Mucosa of descending colon (tissue), 3 donors: ENCODE measurements around the gene AGR2. TPM values are rescaled to one million over a fixed set of nuclear protein-coding genes. Genes with fewer than 3 reads are reported as not detected.

Source experiments
- ATAC-seq: fragments of 200-7000 bp; cut with Tn5 transposase; one replicate; pipeline ENCODE4 v1.9.1; 2020; ENCODE audit warnings: mild to moderate bottlenecking, moderate library complexity
- DNase-seq, 3 donors: peaks; one replicate each; pipeline ENCODE4 v3.0.0-alpha.2; 2020
- H3K36me3 ChIP-seq: fragments of 200-600 bp; one replicate; pipeline ENCODE4 v1.8.0; 2021; ENCODE audit warnings: low read depth, mild to moderate bottlenecking
- H3K4me1 ChIP-seq: fragments of 200-600 bp; one replicate; pipeline ENCODE4 v1.8.0; 2021; ENCODE audit warnings: low read depth, mild to moderate bottlenecking
- H3K4me3 ChIP-seq: fragments of 200-600 bp; one replicate; pipeline ENCODE4 v1.8.0; 2021; ENCODE audit warnings: mild to moderate bottlenecking
- H3K9me3 ChIP-seq: fragments of 200-600 bp; one replicate; pipeline ENCODE4 v1.8.0; 2021; ENCODE audit warnings: mild to moderate bottlenecking
- CTCF ChIP-seq: fragments of 200-600 bp; IDR thresholded peaks from one replicate; pipeline ENCODE4 v1.8.0; 2022; ENCODE audit warnings: antibody characterized with exemption, mild to moderate bottlenecking
- intact Hi-C, 2 donors: fragments of 100-400 bp; cut with DNase I in 1 of 2; cut with micrococcal nuclease in 1 of 2; formaldehyde crosslinking; loops; one replicate each; pipeline versions ENCODE4 v1.11.0 to v1.11.1; 2022; cut with DNase I, micrococcal nuclease
- total RNA-seq, 3 donors: library from RNA; stranded (reverse); fragmentation: NEBNext Ultra II Directional in 2 of 3; extraction: Animal tissue kit (Norgen Biotek cat#: 25700) in 2 of 3; gene quantifications; one replicate each; pipeline versions ENCODE4 v1.2.1 to v1.2.4, GENCODE V29; 2021 to 2023
- donor health status: DM: no; HTN: no; CAD: no; lungs with moderate emphysema.
- donor health status: DM: no; HTN: no; CAD: no.
- donor health status: DM: no; HTN: yes; CAD: no.

The AGR2 gene
- total RNA-seq, 3 donors from 2014 or later, result 191 to 861 (median 775) TPM

GRCh38 chr7:16758036-16758435 lies 46.8 kb downstream of the AGR2 start:
- Histone ChIP-seq H3K4me3 (no peak overlapping the region), H3K9me3 (no peaks in the 10 kb centered on the region), H3K36me3 (no peaks in the 10 kb centered on the region), H3K4me1 (peaks cover 9% of the 10 kb centered on the region)
- ATAC-seq, result no peak
- intact Hi-C loops, result no loop called here
- DNase-seq, result no peak
- TF ChIP-seq CTCF, result no peak

- intact Hi-C loops, result no loop called here
- no peak for TF ChIP-seq CTCF
- no peak overlapping the region for H3K4me3 ChIP-seq
- no peaks in the 10 kb centered on the region for H3K9me3 ChIP-seq
- ATAC-seq (no peak), DNase-seq (no peak)
- peaks cover 2% of the 10 kb centered on the region for H3K4me1 ChIP-seq
- H3K36me3 ChIP-seq, result no peaks in the 10 kb centered on the region
These were observed 49.4 kb downstream of the AGR2 start for GRCh38 chr7:16755397-16755796.

GRCh38 chr7:16754856-16755317 lies 49.9 kb downstream of the AGR2 start:
- peak; percentile 24 for ATAC-seq
- intact Hi-C loops, result no loop called here
- no peak overlapping the region for H3K4me3 ChIP-seq
- peak in 1 of 3 donors; percentile 45 for DNase-seq
- TF ChIP-seq CTCF, result no peak
- peaks cover 2% of the 10 kb centered on the region for H3K4me1 ChIP-seq
- H3K36me3 ChIP-seq, result no peaks in the 10 kb centered on the region
- no peaks in the 10 kb centered on the region for H3K9me3 ChIP-seq

DNA sequence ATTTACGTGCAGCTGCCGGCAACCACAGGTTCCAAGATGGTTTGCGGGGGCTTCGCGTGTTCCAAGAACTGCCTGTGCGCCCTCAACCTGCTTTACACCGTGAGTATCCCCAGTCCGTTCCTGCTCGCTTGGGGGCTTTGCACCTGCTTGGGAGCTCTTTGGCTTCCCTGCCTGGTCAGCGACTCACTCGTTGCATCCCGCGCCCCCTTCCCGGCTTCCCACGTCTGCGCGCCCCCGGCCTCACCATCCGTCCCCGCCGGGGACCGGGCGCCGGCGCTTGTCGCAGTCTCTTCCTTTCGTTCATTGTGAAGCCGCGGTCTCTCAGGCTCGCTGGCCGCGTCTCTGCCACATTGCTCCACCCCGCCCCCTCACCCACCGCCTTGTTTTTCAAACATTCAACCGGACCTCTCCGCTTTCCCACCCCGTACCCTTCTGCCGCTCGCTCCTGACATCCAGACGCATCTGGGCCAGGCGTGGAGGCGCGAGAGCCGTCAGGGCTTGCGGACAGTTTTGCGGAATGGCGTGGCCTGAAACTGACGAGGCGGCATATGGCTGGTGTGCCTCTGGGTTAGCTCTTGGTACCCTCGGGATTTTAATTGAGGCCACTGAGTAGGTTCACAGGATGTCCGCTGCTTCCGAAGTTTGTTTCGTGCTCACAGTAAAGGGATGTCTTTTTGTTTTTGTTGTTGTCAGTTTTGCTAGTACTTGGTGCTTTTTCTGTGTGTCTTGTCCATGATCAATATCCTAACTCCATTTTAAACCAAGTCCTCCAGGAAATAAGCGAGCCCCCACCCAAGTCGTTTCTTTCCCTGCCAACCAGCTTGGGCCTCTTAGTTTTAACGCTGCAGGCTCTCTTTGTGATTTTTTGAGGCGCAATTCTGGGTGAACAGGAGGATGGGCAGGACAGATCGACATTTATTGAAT lies 50.6 kb downstream of the AGR2 start:
- no peak for TF ChIP-seq CTCF
- Histone ChIP-seq H3K4me3 (peak overlapping the region; percentile 46), H3K36me3 (no peaks in the 10 kb centered on the region), H3K4me1 (peaks cover 2% of the 10 kb centered on the region), H3K9me3 (no peaks in the 10 kb centered on the region)
- DNase-seq (peak; percentile 70 to 73 (median 72)), ATAC-seq (peak; percentile 53)
- intact Hi-C loops, result no loop called here

- Histone ChIP-seq H3K9me3 (no peaks in the 10 kb centered on the region), H3K36me3 (no peaks in the 10 kb centered on the region), H3K4me3 (peak within 1 kb of the TSS; percentile 46), H3K4me1 (peaks cover 2% of the 10 kb centered on the region)
- no peak for TF ChIP-seq CTCF
- DNase-seq (peak; percentile 92 to 96 (median 95)), ATAC-seq (peak; percentile 96)
- intact Hi-C loops, result no loop called here
These were observed 51.5 kb downstream of the AGR2 start, which contains the start of gene TSPAN13 for GRCh38 chr7:16753102-16753931. Gene TSPAN13, plus strand, starts transcription at chr7:16753755. Its CDS starts 213 bp downstream, at chr7:16753968.
